ENCODE measurements around the gene COASY. TPM values are rescaled to one million over a fixed set of nuclear protein-coding genes. Genes with fewer than 3 reads are reported as not detected.

Gene COASY
- 71.9 TPM for total RNA-seq
- 145 TPM for polyA plus RNA-seq (ENCODE audit: insufficient read depth, low read depth, low replicate concordance)
- long read RNA-seq, donor 1, partial matches to known transcripts, result 0 of 5 reads
- long read RNA-seq, donor 1, other reads (novel, unspliced or antisense), result 0 of 5 reads
- long read RNA-seq, donor 2, transcript COASY-201 (9 exons, 2,458 nt), result major isoform, 5 of 7 reads
- long read RNA-seq, donor 2, partial matches to known transcripts, result 0 of 7 reads
- long read RNA-seq, donor 2, other reads (novel, unspliced or antisense), result 0 of 7 reads
- long read RNA-seq, donor 3, transcript COASY-202 (10 exons, 2,071 nt), result major isoform, 9 of 18 reads
- long read RNA-seq, donor 3, partial matches to known transcripts, result 5 of 18 reads
- long read RNA-seq, donor 3, other reads (novel, unspliced or antisense), result 0 of 18 reads
- long read RNA-seq, donor 4, transcript COASY-201 (9 exons, 2,458 nt), result major isoform, 8 of 12 reads
- long read RNA-seq, donor 4, partial matches to known transcripts, result 0 of 12 reads
- long read RNA-seq, donor 4, other reads (novel, unspliced or antisense), result 0 of 12 reads
- long read RNA-seq, donor 5, result 0 reads
- long read RNA-seq, donor 6, partial matches to known transcripts, result 0 of 3 reads
- long read RNA-seq, donor 6, other reads (novel, unspliced or antisense), result 0 of 3 reads
- long read RNA-seq, donor 7, transcript COASY-201 (9 exons, 2,458 nt), result minor isoform, 16 of 48 reads
- long read RNA-seq, donor 7, transcript COASY-202 (10 exons, 2,071 nt), result major isoform, 18 of 48 reads
- long read RNA-seq, donor 7, partial matches to known transcripts, result 1 of 48 reads
- long read RNA-seq, donor 7, other reads (novel, unspliced or antisense), result 11 of 48 reads
- long read RNA-seq, donor 8, partial matches to known transcripts, result 0 of 4 reads
- long read RNA-seq, donor 8, other reads (novel, unspliced or antisense), result 0 of 4 reads
- long read RNA-seq, donor 9, partial matches to known transcripts, result 0 of 4 reads
- long read RNA-seq, donor 9, other reads (novel, unspliced or antisense), result 0 of 4 reads
- long read RNA-seq, donor 10, partial matches to known transcripts, result 0 of 2 reads
- long read RNA-seq, donor 10, other reads (novel, unspliced or antisense), result 0 of 2 reads

DNA sequence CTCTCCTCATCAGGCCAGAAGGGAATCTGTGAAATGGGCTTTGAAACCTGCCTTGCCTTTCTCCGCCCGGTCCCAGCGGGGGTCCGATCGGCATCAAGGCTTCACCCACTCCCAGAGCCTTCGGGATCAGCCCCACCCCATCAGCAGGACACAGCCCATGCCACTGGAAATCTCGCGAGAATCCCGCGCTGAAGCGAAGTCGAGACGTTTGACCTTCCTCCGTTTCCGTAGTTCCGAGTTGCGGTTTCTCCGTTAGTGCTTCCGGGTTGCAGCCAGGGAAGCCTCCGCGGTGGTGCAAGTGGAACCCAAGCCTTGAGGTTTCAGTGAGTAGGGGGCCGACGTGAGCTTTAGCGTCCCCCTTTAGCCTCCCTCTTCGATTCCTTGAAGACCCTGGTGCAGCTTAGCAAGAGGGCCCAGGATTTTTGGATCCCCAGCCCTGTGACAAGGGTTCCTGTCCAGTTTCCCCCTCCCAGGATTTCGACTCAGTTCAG, at the start of gene COASY:
Gene COASY, plus strand, starts transcription at position 252 of the 491 bp plus-strand sequence. CDS start 475 bp downstream, outside the sequence.
- DNase-seq, result peak; percentile 97 to 99 (median 98)
- H3K9me3 ChIP-seq (ENCODE audit: control insufficient read depth in 2 of 3, insufficient read depth in 1 of 3, low read length in 3 of 3), result no peaks in the 10 kb centered on the region
- H3K36me3 ChIP-seq (ENCODE audit: control insufficient read depth in 2 of 3, insufficient read depth in 3 of 3, low read length in 3 of 3), result peaks cover 6 to 16% (median 12%) of the 10 kb centered on the region in 3 donors
- FAIRE-seq, result no peak
- peak within 1 kb of the TSS; percentile 82 to 84 for H3K27ac ChIP-seq (ENCODE audit: low read depth in 2 of 2, low read length in 2 of 2)
- intact Hi-C loops (cut with DNase I), result no loop called here
- H3K9ac ChIP-seq (ENCODE audit: low read length in 3 of 3), result peak within 1 kb of the TSS; percentile 87 to 96 (median 91)
- H3K27me3 ChIP-seq (ENCODE audit: control insufficient read depth, insufficient read depth, low read length), result no peaks in the 10 kb centered on the region
- TF ChIP-seq, protein P1, sequence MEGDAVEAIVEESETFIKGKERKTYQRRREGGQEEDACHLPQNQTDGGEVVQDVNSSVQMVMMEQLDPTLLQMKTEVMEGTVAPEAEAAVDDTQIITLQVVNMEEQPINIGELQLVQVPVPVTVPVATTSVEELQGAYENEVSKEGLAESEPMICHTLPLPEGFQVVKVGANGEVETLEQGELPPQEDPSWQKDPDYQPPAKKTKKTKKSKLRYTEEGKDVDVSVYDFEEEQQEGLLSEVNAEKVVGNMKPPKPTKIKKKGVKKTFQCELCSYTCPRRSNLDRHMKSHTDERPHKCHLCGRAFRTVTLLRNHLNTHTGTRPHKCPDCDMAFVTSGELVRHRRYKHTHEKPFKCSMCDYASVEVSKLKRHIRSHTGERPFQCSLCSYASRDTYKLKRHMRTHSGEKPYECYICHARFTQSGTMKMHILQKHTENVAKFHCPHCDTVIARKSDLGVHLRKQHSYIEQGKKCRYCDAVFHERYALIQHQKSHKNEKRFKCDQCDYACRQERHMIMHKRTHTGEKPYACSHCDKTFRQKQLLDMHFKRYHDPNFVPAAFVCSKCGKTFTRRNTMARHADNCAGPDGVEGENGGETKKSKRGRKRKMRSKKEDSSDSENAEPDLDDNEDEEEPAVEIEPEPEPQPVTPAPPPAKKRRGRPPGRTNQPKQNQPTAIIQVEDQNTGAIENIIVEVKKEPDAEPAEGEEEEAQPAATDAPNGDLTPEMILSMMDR (IDR thresholded peaks at IDR 0.05; ENCODE audit: borderline replicate concordance, extremely low read depth, insufficient read depth), result no peak
- peak within 1 kb of the TSS; percentile 90 to 94 (median 94) for H3K4me3 ChIP-seq (ENCODE audit: low read length in 3 of 3)
- peaks cover 0 to 40% (median 17%) of the 10 kb centered on the region in 3 donors for H3K4me1 ChIP-seq (ENCODE audit: control insufficient read depth in 2 of 3, insufficient read depth in 2 of 3, low read depth in 1 of 3, low read length in 3 of 3)

DNA sequence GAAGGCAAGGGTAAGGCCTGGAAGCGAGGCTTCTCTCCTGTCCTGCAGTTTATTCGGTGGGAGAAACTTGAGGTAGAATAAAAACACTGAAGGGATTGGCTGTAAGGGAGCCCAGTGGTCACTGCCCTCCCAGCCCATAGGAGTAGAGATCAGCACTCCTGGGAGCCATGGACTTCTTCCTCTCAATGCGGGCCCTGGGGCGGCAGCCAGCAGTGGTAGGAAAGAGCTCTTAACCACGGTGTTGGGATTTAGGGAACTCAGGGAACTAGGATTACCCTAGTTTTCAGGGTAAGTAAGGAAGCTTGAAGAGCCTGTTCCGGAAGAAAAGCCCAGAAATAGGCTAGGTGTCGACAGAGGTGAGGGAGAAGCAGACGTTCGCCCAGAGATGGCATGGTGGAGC, 49.7 kb upstream of the COASY start:
- Histone ChIP-seq H3K36me3 (ENCODE audit: control insufficient read depth in 2 of 3, insufficient read depth in 3 of 3, low read length in 3 of 3) (peaks cover 2 to 44% (median 32%) of the 10 kb centered on the region in 3 donors), H3K4me1 (ENCODE audit: control insufficient read depth in 2 of 3, insufficient read depth in 2 of 3, low read depth in 1 of 3, low read length in 3 of 3) (peaks cover 0 to 25% (median 20%) of the 10 kb centered on the region in 3 donors), H3K27ac (ENCODE audit: low read depth in 2 of 2, low read length in 2 of 2) (peak overlapping the region; percentile 84 to 95), H3K4me3 (ENCODE audit: low read length in 3 of 3) (no peak overlapping the region), H3K9ac (ENCODE audit: low read length in 3 of 3) (peak overlapping the region in 1 of 3 donors; percentile 59), H3K27me3 (ENCODE audit: control insufficient read depth, insufficient read depth, low read length) (no peaks in the 10 kb centered on the region), H3K9me3 (ENCODE audit: control insufficient read depth in 2 of 3, insufficient read depth in 1 of 3, low read length in 3 of 3) (no peaks in the 10 kb centered on the region)
- DNase-seq (no peak), FAIRE-seq (no peak)
- TF ChIP-seq, protein P1 (IDR thresholded peaks at IDR 0.05; ENCODE audit: borderline replicate concordance, extremely low read depth, insufficient read depth), result no peak
- intact Hi-C loops (cut with DNase I), result loop anchor here (10.0 kb wide), 1 partner anchor 87 kb away; the partner anchor contains the start of gene CAVIN1

DNA sequence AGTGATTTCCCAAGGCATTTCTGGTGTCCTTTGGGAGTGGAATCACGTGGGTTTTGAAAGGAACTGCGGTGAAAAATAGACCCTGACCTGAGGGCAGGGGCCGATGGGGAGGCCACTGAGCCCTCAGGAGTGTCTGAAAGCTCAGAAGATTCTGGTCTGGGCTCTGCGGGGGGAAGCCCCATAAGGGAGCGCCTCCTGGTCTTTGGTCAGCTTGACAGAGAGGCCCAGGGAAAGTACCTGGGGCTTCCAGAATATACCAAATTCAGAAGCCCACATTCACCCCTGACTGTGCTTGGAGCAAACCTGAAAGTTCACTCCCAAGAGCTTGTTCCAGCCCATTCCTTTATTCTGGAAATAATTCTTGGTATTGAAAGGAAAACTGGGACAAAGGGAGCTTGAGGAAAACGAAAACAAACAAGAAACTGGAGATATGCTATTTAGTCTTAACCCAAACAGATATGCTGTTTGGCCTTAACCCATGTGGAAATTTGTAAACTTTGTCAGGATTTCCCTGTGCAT, 49.2 kb upstream of the COASY start:
- no peak for FAIRE-seq
- intact Hi-C loops (cut with DNase I), result loop anchor here (10.0 kb wide), 1 partner anchor 88 kb away; the partner anchor contains the start of gene CAVIN1
- no peak for DNase-seq
- Histone ChIP-seq H3K27ac (ENCODE audit: low read depth in 2 of 2, low read length in 2 of 2) (peak overlapping the region; percentile 84 to 95), H3K27me3 (ENCODE audit: control insufficient read depth, insufficient read depth, low read length) (no peaks in the 10 kb centered on the region), H3K36me3 (ENCODE audit: control insufficient read depth in 2 of 3, insufficient read depth in 3 of 3, low read length in 3 of 3) (peaks cover 2 to 44% (median 30%) of the 10 kb centered on the region in 3 donors), H3K4me1 (ENCODE audit: control insufficient read depth in 2 of 3, insufficient read depth in 2 of 3, low read depth in 1 of 3, low read length in 3 of 3) (peaks cover under 1 to 30% (median 22%) of the 10 kb centered on the region in 3 donors), H3K4me3 (ENCODE audit: low read length in 3 of 3) (no peak overlapping the region), H3K9ac (ENCODE audit: low read length in 3 of 3) (peak overlapping the region in 1 of 3 donors; percentile 25), H3K9me3 (ENCODE audit: control insufficient read depth in 2 of 3, insufficient read depth in 1 of 3, low read length in 3 of 3) (no peaks in the 10 kb centered on the region)
- TF ChIP-seq, protein P1 (IDR thresholded peaks at IDR 0.05; ENCODE audit: borderline replicate concordance, extremely low read depth, insufficient read depth), result no peak
